GM13976 (cell line): Measurements from ENCODE around the gene PSMB8.

Source experiments
- DNase-seq: peaks from one replicate; pipeline ENCODE4 v3.0.0; 2012; ENCODE audit warnings: low spot score
- in situ Hi-C: fragments of 300-500 bp; cut with MboI; formaldehyde crosslinking; loops from one replicate; pipeline ENCODE4 v1.12.0; 2022; ENCODE audit warnings: low sequenced_read_pairs, mixed read lengths, inconsistent platforms; ENCODE audit not compliant: unreplicated experiment
- TF ChIP-seq, protein P1 (sequence below): IDR thresholded peaks from 2 replicates; pipeline ENCODE4 v1.5.1; 2012; ENCODE audit warnings: borderline replicate concordance, mild to moderate bottlenecking; ENCODE audit not compliant: insufficient read depth; ENCODE audit errors: extremely low read depth, missing control alignments, control extremely low read depth

Gene PSMB8

DNA sequence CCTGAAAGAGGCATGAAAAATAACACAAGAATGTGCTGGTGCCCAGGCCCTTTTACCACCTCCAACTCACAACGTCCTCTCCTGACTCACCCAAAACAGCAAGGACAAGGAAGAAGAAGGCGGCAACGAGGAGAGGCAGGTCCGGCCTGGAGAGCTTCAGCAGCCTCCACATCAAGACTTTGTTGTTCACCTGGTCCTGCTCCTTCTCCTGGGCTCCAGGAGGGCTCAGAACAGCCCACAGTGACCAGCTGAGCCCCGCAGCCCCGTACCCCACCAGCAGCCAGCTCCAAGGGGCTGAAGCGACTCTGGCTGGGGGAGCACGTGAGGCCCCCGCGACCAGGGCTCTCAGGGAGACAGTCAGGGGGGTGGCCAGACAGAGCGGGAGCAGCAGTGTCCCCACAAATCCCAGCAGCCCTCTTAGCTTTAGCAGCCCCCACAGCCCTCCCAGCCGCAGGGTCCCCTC lies 6.2 kb downstream of the PSMB8 start:
- TF ChIP-seq, protein P1, sequence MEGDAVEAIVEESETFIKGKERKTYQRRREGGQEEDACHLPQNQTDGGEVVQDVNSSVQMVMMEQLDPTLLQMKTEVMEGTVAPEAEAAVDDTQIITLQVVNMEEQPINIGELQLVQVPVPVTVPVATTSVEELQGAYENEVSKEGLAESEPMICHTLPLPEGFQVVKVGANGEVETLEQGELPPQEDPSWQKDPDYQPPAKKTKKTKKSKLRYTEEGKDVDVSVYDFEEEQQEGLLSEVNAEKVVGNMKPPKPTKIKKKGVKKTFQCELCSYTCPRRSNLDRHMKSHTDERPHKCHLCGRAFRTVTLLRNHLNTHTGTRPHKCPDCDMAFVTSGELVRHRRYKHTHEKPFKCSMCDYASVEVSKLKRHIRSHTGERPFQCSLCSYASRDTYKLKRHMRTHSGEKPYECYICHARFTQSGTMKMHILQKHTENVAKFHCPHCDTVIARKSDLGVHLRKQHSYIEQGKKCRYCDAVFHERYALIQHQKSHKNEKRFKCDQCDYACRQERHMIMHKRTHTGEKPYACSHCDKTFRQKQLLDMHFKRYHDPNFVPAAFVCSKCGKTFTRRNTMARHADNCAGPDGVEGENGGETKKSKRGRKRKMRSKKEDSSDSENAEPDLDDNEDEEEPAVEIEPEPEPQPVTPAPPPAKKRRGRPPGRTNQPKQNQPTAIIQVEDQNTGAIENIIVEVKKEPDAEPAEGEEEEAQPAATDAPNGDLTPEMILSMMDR, result no peak
- in situ Hi-C loops, result no loop called here
- no peak for DNase-seq

DNA sequence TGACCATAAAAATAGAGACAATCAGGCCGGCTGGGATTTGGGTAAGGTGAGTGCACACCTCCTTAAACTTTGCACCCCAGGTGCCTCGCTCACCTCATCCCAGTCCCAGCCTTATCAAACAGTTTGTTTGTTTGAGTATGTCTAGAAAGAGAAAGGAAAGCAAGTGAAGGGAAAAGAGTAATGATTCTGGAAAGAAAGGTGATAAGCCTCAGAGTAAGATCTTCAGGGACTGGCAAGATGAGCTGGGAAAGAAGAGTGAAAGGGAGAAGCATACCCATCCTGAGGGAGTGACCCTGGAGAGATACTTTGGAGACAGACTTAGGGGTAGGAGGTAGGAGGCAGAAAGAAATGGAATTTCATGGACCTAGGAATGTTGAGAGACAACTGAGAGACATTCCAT lies 7.0 kb downstream of the PSMB8 start:
- no peak for DNase-seq
- in situ Hi-C loops, result no loop called here
- TF ChIP-seq, protein P1, result no peak

DNA sequence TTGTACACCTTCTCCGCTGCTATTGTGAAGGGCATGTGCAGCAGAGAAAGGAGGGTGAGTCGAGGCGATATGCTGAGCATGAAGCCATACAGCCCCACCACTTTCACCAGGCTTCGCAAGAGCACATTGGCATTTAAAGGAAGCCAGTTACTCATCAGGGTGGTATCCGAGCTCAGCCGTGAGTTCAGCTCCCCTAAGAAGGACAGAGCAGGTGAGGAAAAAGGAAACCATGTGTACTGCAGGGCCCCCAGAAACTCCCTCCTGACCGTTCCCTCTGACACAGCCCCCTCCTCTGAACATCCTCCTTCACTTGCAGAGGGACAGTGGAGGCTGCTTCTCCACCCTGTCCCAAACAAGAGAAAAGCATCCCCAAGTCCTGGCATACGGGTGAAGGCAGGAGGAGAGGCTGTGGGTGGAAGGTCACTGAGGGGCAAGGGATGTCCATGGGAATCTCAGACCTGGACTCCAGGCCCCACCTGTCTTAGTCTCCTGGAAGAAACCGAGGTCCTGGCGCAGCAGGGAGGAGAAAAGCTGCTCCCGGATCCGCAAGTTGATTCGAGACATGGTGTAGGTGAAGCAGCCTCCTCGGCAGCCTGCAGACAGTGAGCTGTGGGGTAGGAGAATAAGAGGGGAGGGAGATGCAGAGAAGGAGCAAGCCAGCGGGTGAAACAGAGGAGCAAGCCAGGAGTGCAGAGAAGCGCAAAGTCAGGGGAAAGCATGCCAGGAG lies 8.5 kb downstream of the PSMB8 start:
- in situ Hi-C loops, result no loop called here
- TF ChIP-seq, protein P1, result no peak
- DNase-seq, result no peak

DNA sequence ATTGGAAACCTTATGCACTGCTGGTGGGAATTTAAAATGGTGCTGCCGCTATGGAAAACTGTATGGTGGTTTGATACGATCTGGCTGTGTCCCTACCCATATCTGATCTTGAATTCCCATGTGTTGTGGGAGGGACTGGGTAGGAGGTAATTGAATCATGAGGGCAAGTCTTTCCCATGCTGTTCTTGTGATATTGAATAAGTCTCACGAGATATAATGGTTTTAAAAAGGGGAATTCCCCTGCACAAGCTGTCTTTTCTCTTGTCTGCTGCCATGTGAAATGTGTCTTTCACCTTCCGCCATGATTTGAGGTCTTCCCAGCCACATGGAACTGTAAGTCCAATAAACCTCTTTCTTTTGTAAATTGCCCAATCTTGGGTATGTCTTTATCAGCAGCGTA lies 10.2 kb downstream of the PSMB8 start:
- DNase-seq, result no peak
- in situ Hi-C loops, result no loop called here
- TF ChIP-seq, protein P1, result no peak

DNA sequence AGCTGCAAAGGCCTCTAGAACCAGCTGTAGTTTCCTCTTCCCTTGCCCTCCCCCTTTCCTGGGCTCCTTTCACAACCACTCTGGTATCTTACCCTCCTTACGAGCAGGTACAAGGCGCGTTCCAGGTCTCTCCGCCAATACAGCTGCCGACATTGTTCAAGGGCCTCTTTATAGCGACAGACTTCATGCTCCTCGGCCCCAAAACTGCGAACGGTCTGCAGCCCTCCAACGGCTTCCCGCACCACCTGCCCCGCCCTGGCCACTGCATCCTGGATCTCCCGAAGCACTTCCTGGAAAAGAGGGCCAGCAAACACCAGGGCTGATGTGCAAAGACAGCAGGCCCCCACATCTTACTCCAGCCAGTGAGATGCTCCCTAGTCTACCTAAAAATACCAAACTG lies 11.3 kb downstream of the PSMB8 start:
- TF ChIP-seq, protein P1, result no peak
- in situ Hi-C loops, result no loop called here
- no peak for DNase-seq

DNA sequence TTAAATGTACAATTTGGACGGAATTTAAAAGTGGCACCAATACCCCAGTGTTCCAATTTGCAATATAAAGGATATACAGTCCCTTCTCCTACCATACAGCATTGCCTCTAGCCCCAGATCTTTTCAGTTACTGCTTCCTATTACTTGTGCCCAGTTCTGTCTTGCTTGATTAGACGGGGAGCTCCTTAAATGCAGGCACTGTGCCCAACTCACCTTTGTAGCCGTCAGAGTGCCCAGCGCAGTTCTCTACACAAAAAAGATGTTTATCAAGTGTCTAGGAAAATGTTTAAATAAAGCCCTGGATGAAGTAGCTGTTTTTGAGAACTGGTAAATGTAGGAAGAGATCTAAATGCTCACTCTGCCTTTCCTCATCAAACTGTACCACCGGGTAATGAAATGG lies 12.9 kb downstream of the PSMB8 start:
- no peak for DNase-seq
- in situ Hi-C loops, result no loop called here
- TF ChIP-seq, protein P1, result no peak
